Keratinocyte (primary cell): Measurements from ENCODE around the gene SDHC.

Experiments used
- CTCF ChIP-seq, 3 experiments: IDR thresholded peaks in 1 of 3; conservative IDR thresholded peaks in 1 of 3; optimal IDR thresholded peaks in 1 of 3; 2 replicates in 2 of 3; 3 replicates in 1 of 3; pipeline versions ENCODE3 to v1.5.1; 2011; ENCODE audit warnings: low read length in 3 of 3, mild to moderate bottlenecking in 3 of 3, moderate library complexity in 2 of 3, control low read depth in 1 of 3, inconsistent platforms in 1 of 3; ENCODE audit not compliant: insufficient read depth in 2 of 3; ENCODE audit errors: extremely low read depth in 1 of 3
- EZH2 ChIP-seq: IDR thresholded peaks from one replicate; pipeline ENCODE4 v1.6.1; 2012; ENCODE audit warnings: inconsistent platforms, mild to moderate bottlenecking, low read length, moderate library complexity

- TF ChIP-seq CTCF (optimal IDR thresholded peaks at IDR 0.05 in 1 of 3, IDR thresholded peaks at IDR 0.05 in 1 of 3, conservative IDR thresholded peaks at IDR 0.05 in 1 of 3; ENCODE audit: extremely low read depth in 1 of 3, insufficient read depth in 2 of 3, low read length in 3 of 3) = no peak
- no peak for TF ChIP-seq EZH2
Measured at GRCh38 chr1:161351482-161351881, 37.3 kb downstream of the SDHC start.
